Stimulated activated CD4-positive, alpha-beta T cell treated with anti-CD3 and anti-CD28 coated beads, Interleukin-15, amount 100 ng/mL, for 1 hour (primary cell): ENCODE measurements around the gene MYO10.

ENCODE experiments used
- DNase-seq, 2 donors: peaks; one replicate each; pipeline ENCODE4 v3.0.0-alpha.2; 2020; ENCODE audit warnings: low read depth in 1 of 2, low spot score in 1 of 2

MYO10 gene

GRCh38 chr5:16819522-16820167 is 116.4 kb downstream of the MYO10 start:
- no peak for DNase-seq

- DNase-seq: no peak
These were observed 120.7 kb downstream of the MYO10 start for GRCh38 chr5:16815432-16815831.

- DNase-seq: no peak
These were observed 123.2 kb downstream of the MYO10 start for GRCh38 chr5:16812911-16813310.

GRCh38 chr5:16812448-16812847 is 123.6 kb downstream of the MYO10 start:
- DNase-seq: no peak

- no peak for DNase-seq
These were observed 125.8 kb downstream of the MYO10 start for GRCh38 chr5:16810208-16810854.

- DNase-seq: no peak
These were observed 126.5 kb downstream of the MYO10 start for GRCh38 chr5:16809395-16810207.

- no peak for DNase-seq
These were observed 127.1 kb downstream of the MYO10 start for GRCh38 chr5:16809010-16809394.

- no peak for DNase-seq
These were observed 128.1 kb downstream of the MYO10 start for GRCh38 chr5:16808021-16808420.

- DNase-seq: no peak
These were observed 128.6 kb downstream of the MYO10 start for GRCh38 chr5:16807547-16807864.

GRCh38 chr5:16806711-16807546 is 129.2 kb downstream of the MYO10 start:
- DNase-seq: no peak

GRCh38 chr5:16805486-16805885 is 130.6 kb downstream of the MYO10 start:
- DNase-seq: no peak

- no peak for DNase-seq
These were observed 132.3 kb downstream of the MYO10 start for GRCh38 chr5:16803831-16804230.

- DNase-seq: no peak
These were observed 135.6 kb downstream of the MYO10 start for GRCh38 chr5:16800477-16800876.

- DNase-seq: no peak
These were observed 136.3 kb downstream of the MYO10 start for GRCh38 chr5:16799796-16800195.

- DNase-seq: no peak
These were observed 138.1 kb downstream of the MYO10 start for GRCh38 chr5:16797951-16798350.

GRCh38 chr5:16794269-16794913 is 141.7 kb downstream of the MYO10 start:
- DNase-seq: no peak

GRCh38 chr5:16792598-16793275 is 143.4 kb downstream of the MYO10 start:
- DNase-seq: no peak

GRCh38 chr5:16791904-16792597 is 144.0 kb downstream of the MYO10 start:
- no peak for DNase-seq

GRCh38 chr5:16791036-16791705 is 144.9 kb downstream of the MYO10 start:
- DNase-seq: no peak
